Right lobe of liver (tissue), 4 donors: ENCODE measurements around the gene CAMKK1.

Experiments used
- POLR2A ChIP-seq: fragments of 450-650 bp; IDR thresholded peaks from one replicate; pipeline ENCODE4 v1.6.1; 2017; ENCODE audit warnings: antibody characterized with exemption, mild to moderate bottlenecking
- TF ChIP-seq, protein P1 (sequence below), 4 donors: fragments of 200-600 bp in 3 of 4; fragments of 450-650 bp in 1 of 4; IDR thresholded peaks; one replicate each; pipeline versions ENCODE4 v1.5.1 to v1.8.0; 2016 to 2022; ENCODE audit warnings: antibody characterized with exemption in 4 of 4, mild to moderate bottlenecking in 2 of 4
- donor health status: DM: no; HTN: no; CAD: no.
- donor health status: DM: no; HTN: no; CAD: no.
- donor health status: DM: no; HTN: yes; CAD: no.

DNA sequence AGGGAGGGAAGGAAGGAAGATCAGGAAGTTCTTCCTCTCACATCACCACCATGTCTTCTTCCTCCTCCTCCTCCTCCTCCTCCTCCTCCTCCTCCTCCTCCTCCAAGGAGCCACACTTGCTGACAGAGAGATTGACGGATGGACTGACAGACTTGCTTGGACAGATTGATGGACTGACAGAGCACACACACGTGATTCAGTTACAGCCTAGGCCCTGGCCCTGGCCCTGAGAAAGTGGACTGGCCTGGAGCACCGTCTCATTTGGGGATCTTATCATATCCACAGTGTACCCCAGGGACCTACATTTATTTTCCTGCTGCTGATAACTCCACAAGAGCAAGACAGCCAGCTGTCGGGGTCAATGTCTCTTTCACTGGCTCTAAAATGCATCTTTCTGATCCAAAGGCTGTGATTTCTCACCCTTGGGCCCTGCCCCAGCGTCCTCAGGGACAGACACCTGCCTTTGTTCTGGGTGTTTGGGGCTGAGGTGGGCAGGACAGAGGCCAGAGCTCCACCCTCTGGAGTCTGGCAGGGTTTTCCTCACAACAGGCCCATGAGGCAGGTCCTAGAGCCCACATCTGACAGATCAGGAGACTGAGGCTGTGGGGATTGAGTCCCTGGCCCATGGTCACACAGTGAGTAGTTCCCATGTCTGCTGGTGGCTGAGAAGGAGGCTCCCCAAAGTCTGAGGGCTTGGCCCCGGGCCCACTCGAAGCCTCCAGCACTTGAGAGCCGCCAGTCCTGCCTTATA is 25.7 kb upstream of the CAMKK1 start:
- TF ChIP-seq, protein P1, sequence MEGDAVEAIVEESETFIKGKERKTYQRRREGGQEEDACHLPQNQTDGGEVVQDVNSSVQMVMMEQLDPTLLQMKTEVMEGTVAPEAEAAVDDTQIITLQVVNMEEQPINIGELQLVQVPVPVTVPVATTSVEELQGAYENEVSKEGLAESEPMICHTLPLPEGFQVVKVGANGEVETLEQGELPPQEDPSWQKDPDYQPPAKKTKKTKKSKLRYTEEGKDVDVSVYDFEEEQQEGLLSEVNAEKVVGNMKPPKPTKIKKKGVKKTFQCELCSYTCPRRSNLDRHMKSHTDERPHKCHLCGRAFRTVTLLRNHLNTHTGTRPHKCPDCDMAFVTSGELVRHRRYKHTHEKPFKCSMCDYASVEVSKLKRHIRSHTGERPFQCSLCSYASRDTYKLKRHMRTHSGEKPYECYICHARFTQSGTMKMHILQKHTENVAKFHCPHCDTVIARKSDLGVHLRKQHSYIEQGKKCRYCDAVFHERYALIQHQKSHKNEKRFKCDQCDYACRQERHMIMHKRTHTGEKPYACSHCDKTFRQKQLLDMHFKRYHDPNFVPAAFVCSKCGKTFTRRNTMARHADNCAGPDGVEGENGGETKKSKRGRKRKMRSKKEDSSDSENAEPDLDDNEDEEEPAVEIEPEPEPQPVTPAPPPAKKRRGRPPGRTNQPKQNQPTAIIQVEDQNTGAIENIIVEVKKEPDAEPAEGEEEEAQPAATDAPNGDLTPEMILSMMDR (IDR thresholded peaks at IDR 0.05): no peak
- no peak for TF ChIP-seq POLR2A
